Thyroid gland (tissue), 4 donors: Measurements from ENCODE around the gene WBP4. TPM values are rescaled to one million over a fixed set of nuclear protein-coding genes. Genes with fewer than 3 reads are reported as not detected.

Experiments used
- DNase-seq, 2 donors: peaks; one replicate each; pipeline ENCODE4 v3.0.0-alpha.2; 2019
- H3K27ac ChIP-seq, 3 donors: fragments of 200-600 bp; sonication (generic); 1 replicate in 2 of 3; 2 replicates in 1 of 3; pipeline ENCODE4 v1.5.1; 2016 to 2019; ENCODE audit warnings: mild to moderate bottlenecking in 1 of 3, moderate library complexity in 1 of 3
- H3K27me3 ChIP-seq: fragments of 200-600 bp; sonication (generic); one replicate; pipeline ENCODE4 v1.5.1; 2019
- H3K36me3 ChIP-seq, 2 donors: fragments of 200-600 bp; sonication (generic); one replicate each; pipeline ENCODE4 v1.5.1; 2016 to 2019
- H3K4me1 ChIP-seq, 2 donors: fragments of 200-600 bp; sonication (generic); one replicate each; pipeline ENCODE4 v1.5.1; 2017 to 2019
- H3K4me3 ChIP-seq, 3 donors: fragments of 200-600 bp; sonication (generic); replicated peaks in 1 of 3; 1 replicate in 2 of 3; 2 replicates in 1 of 3; pipeline ENCODE4 v1.5.1; 2016; ENCODE audit warnings: mild to moderate bottlenecking in 1 of 3
- H3K9me3 ChIP-seq: fragments of 200-600 bp; sonication (generic); one replicate; pipeline ENCODE4 v1.5.1; 2017
- CTCF ChIP-seq, 6 experiments: fragments of 200-600 bp in 3 of 6; fragments of 450-650 bp in 3 of 6; sonication (generic) in 3 of 6; IDR thresholded peaks; one replicate each; pipeline ENCODE4 v1.5.1; 2016 to 2019; ENCODE audit warnings: antibody characterized with exemption in 6 of 6, mild to moderate bottlenecking in 2 of 6, inconsistent platforms in 1 of 6, moderate library complexity in 1 of 6
- POLR2A ChIP-seq, 2 donors: fragments of 450-650 bp; IDR thresholded peaks; one replicate each; pipeline ENCODE4 v1.6.1; 2017; ENCODE audit warnings: antibody characterized with exemption in 2 of 2, mild to moderate bottlenecking in 2 of 2, moderate library complexity in 1 of 2
- WGBS, 2 donors: methylation state at CpG; one replicate each; pipeline ENCODE4 v1.1.5; 2017; 5-methylcytosine and 5-hydroxymethylcytosine counted together
- intact Hi-C: fragments of 100-400 bp; cut with DNase I; formaldehyde crosslinking; loops from one replicate; pipeline ENCODE4 v1.15.1; 2023
- total RNA-seq, 4 donors: library from RNA; depleted of rRNA; stranded (reverse); fragments of >200 nt; gene quantifications; one replicate each; pipeline ENCODE4 v1.2.3, GENCODE V29; 2016

The WBP4 gene
- total RNA-seq, 4 donors from 2014 or later = 9.4 to 19.2 (median 10.6) TPM

- Histone ChIP-seq H3K27ac (peak overlapping the region in 1 of 3 donors; percentile 30), H3K4me1 (peaks cover 39 to 57% of the 10 kb centered on the region in 2 donors), H3K27me3 (no peaks in the 10 kb centered on the region), H3K36me3 (no peaks in the 10 kb centered on the region), H3K9me3 (no peaks in the 10 kb centered on the region), H3K4me3 (no peak overlapping the region)
- intact Hi-C loops = loop anchor here (10.0 kb wide), 1 partner anchor 62 kb away; no protein-coding TSS in a partner anchor
- 91 to 94% methylated on average over 11 of the region's 11 CpGs for WGBS, 2 donors
- no peak for DNase-seq
- no peak for TF ChIP-seq POLR2A (IDR thresholded peaks at IDR 0.05)
- no peak for TF ChIP-seq CTCF (IDR thresholded peaks at IDR 0.05)
These were observed 4.2 kb upstream of the WBP4 start for GRCh38 chr13:41056826-41057711.

- TF ChIP-seq POLR2A (IDR thresholded peaks at IDR 0.05) (no peak), CTCF (IDR thresholded peaks at IDR 0.05) (no peak)
- peaks cover 39 to 59% of the 10 kb centered on the region in 2 donors for H3K4me1 ChIP-seq
- H3K36me3 ChIP-seq = no peaks in the 10 kb centered on the region
- intact Hi-C loops = loop anchor here (10.0 kb wide), 1 partner anchor 64 kb away; no protein-coding TSS in a partner anchor
- no peaks in the 10 kb centered on the region for H3K9me3 ChIP-seq
- H3K4me3 ChIP-seq = peak overlapping the region in 1 of 3 donors; percentile 7
- peak overlapping the region; percentile 99 for H3K27ac ChIP-seq
- DNase-seq = peak in 1 of 2 donors; percentile 13
- WGBS, 2 donors = 84 to 86% methylated on average over 18 of the region's 18 CpGs
- no peaks in the 10 kb centered on the region for H3K27me3 ChIP-seq
These were observed 2.8 kb upstream of the WBP4 start for GRCh38 chr13:41058295-41059070.

- Histone ChIP-seq H3K4me3 (peak overlapping the region; percentile 64 to 76 (median 66)), H3K27ac (peak overlapping the region; percentile 99), H3K4me1 (peaks cover 41 to 59% of the 10 kb centered on the region in 2 donors), H3K36me3 (no peaks in the 10 kb centered on the region), H3K27me3 (no peaks in the 10 kb centered on the region), H3K9me3 (no peaks in the 10 kb centered on the region)
- intact Hi-C loops = loop anchor here (10.0 kb wide), 2 partner anchors 65 to 285 kb away; partner anchors contain the start of gene MRPS31
- 2% methylated on average over 15 of the region's 15 CpGs for WGBS, 2 donors
- TF ChIP-seq POLR2A (IDR thresholded peaks at IDR 0.05) (no peak), CTCF (IDR thresholded peaks at IDR 0.05) (no peak)
- DNase-seq = no peak
These were observed 1.7 kb upstream of the WBP4 start for GRCh38 chr13:41059456-41060081.

GRCh38 chr13:41060082-41060723 is 1.1 kb upstream of the WBP4 start:
- no peaks in the 10 kb centered on the region for H3K36me3 ChIP-seq
- 0 to 1% methylated on average over 23 to 40 of the region's 57 CpGs for WGBS, 2 donors
- H3K4me1 ChIP-seq = peaks cover 34 to 56% of the 10 kb centered on the region in 2 donors
- DNase-seq = peak; percentile 85 to 90
- peak in 2 of 6 experiments; percentile 9 to 24 for TF ChIP-seq CTCF (IDR thresholded peaks at IDR 0.05)
- TF ChIP-seq POLR2A (IDR thresholded peaks at IDR 0.05) = peak in 1 of 2 donors; percentile 72
- no peaks in the 10 kb centered on the region for H3K27me3 ChIP-seq
- intact Hi-C loops = loop anchor here (10.0 kb wide), 1 partner anchor 285 kb away; the partner anchor contains the start of gene MRPS31
- H3K27ac ChIP-seq = peak overlapping the region; percentile 99
- no peaks in the 10 kb centered on the region for H3K9me3 ChIP-seq
- peak overlapping the region; percentile 64 to 76 (median 66) for H3K4me3 ChIP-seq
